ENCODE results near the gene LAMB4. TPM values are rescaled to one million over a fixed set of nuclear protein-coding genes. Genes with fewer than 3 reads are reported as not detected.

The LAMB4 gene
- total RNA-seq, 1 donor from 2014 or later, result not detected

DNA sequence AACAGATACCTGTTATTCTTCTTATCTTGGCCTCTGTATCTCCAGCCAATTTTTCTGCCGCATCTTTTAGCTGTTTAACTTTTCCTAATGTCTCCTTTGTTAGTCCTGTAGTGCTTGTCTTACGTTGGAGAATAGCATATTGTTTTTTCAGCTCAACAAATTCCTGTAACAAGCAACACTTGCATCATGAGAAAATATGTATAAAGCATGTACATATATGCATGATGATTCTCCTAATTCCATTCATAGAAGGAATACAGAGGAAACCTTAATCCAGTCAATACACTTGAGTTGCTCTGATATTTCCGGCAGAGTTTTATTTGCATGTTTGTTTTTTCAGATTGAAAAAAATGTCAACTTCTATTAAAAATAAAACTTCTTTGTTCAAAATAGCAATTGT is 101.1 kb downstream of the LAMB4 start:
- intact Hi-C loops (cut with micrococcal nuclease), result no loop called here
- Mint-ChIP-seq H3K9me3 (no peaks in the 10 kb centered on the region), H3K4me3 (no peak overlapping the region), H3K36me3 (ENCODE audit: low read depth) (no peaks in the 10 kb centered on the region), H3K27ac (no peak overlapping the region), H3K4me1 (no peaks in the 10 kb centered on the region), H3K27me3 (peaks cover 9% of the 10 kb centered on the region)
- DNase-seq, result no peak

DNA sequence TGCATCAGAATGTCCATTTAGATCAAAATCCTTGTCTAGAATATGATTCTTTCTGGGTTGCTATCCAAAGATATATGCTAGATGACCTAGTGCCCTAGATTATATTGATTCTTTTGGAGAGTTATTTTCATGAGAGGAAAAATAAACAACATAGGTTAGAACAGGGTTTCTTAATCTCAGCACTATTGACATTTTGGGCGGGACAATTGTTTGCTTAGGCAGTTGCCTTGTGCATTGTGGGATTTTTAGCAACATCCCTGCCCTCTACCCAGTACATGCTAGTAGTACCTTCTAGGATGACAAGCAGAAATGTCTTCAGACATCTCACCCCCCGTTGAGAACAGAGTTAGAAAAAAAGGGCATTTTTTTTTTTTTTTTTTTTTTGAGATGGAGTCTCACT is 102.0 kb downstream of the LAMB4 start:
- Mint-ChIP-seq H3K9me3 (no peaks in the 10 kb centered on the region), H3K4me3 (no peak overlapping the region), H3K4me1 (no peaks in the 10 kb centered on the region), H3K27me3 (peaks cover 10% of the 10 kb centered on the region), H3K36me3 (ENCODE audit: low read depth) (no peaks in the 10 kb centered on the region), H3K27ac (no peak overlapping the region)
- intact Hi-C loops (cut with micrococcal nuclease), result no loop called here
- DNase-seq, result no peak

DNA sequence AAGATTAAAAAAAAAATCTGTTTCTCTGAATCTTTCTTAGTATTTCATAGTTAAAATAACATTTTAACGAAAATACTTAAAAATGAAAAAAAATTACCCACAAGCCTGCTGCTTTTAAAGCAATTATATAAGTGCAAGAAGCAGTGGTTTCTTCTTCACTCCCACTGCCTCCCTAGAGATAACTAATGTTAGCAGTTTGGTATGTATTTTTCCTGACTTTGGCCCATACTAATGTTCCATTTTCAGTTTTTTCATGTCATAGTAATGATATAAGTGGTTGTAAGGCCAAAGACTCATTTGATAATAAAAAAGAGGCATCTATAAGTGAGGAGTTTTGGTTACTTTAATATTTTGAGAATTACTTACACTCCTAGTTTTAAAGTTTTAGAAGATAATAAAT is 102.9 kb downstream of the LAMB4 start:
- no peaks in the 10 kb centered on the region for H3K36me3 Mint-ChIP-seq (ENCODE audit: low read depth)
- no peak overlapping the region for H3K4me3 Mint-ChIP-seq
- H3K4me1 Mint-ChIP-seq, result no peaks in the 10 kb centered on the region
- intact Hi-C loops (cut with micrococcal nuclease), result no loop called here
- peaks cover 14% of the 10 kb centered on the region for H3K27me3 Mint-ChIP-seq
- no peaks in the 10 kb centered on the region for H3K9me3 Mint-ChIP-seq
- no peak overlapping the region for H3K27ac Mint-ChIP-seq
- DNase-seq, result no peak

DNA sequence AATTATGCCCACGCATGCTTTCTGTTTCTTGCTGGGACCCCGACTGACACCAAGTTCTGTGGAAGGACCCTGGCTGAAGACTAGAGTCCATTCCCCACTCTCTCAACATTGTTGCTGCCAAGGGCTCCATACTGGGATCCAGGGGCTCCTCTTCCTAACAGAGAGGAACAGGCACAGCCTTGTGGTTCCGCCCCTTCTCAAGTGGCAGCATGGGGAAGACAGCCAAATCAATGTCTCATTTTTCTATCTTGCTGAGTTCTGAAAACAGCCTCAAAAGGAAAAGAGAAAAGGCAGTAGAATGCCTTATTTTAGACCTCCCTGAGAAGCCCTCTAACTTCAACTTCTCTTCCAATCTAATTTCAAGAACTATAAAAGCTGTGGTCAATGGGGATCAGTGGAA is 103.5 kb downstream of the LAMB4 start:
- no peak for DNase-seq
- Mint-ChIP-seq H3K36me3 (ENCODE audit: low read depth) (no peaks in the 10 kb centered on the region), H3K4me1 (no peaks in the 10 kb centered on the region), H3K27me3 (peaks cover 15% of the 10 kb centered on the region), H3K27ac (no peak overlapping the region), H3K9me3 (no peaks in the 10 kb centered on the region), H3K4me3 (no peak overlapping the region)
- intact Hi-C loops (cut with micrococcal nuclease), result no loop called here

DNA sequence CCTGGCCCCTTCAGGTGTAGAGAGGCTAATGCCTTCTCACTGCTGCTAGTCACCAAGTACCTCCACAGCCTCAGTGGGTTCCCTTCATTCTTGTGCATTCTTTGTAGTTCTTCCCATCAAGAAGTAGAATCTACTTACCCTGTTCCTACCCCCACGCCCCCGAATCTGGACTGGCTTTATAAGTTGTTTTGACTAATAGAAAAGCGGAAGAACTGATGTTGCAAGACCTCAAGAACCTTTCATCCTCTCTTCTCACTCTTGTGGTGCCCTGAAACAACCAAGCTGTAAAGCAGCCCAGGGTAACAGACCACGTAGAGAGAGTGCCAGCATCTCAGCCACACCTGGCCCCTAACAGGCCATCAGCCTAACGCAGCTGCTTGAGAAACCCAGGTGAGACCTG is 104.0 kb downstream of the LAMB4 start:
- peaks cover 15% of the 10 kb centered on the region for H3K27me3 Mint-ChIP-seq
- no peaks in the 10 kb centered on the region for H3K9me3 Mint-ChIP-seq
- H3K27ac Mint-ChIP-seq, result no peak overlapping the region
- no peak overlapping the region for H3K4me3 Mint-ChIP-seq
- DNase-seq, result no peak
- intact Hi-C loops (cut with micrococcal nuclease), result no loop called here
- no peaks in the 10 kb centered on the region for H3K36me3 Mint-ChIP-seq (ENCODE audit: low read depth)
- H3K4me1 Mint-ChIP-seq, result no peaks in the 10 kb centered on the region

DNA sequence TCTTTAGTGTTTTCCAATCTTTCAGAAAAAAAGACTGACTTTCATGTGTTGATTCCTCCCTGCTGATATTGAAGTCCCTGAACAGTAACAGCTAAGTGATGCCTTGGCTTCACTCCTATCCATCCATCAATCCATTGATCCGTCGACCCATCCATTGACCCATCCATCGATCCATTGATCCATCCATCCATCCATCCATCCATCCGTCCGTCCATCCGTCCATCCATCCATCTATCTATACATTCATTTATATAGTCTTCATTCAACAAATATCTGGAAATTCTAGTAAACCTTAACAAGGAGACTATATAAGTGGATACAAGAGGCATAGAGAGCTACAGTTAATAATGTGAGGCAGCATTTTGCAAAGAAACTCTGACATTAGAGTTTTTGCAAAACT is 105.6 kb downstream of the LAMB4 start:
- H3K4me3 Mint-ChIP-seq, result no peak overlapping the region
- H3K4me1 Mint-ChIP-seq, result no peaks in the 10 kb centered on the region
- intact Hi-C loops (cut with micrococcal nuclease), result no loop called here
- no peaks in the 10 kb centered on the region for H3K36me3 Mint-ChIP-seq (ENCODE audit: low read depth)
- DNase-seq, result no peak
- H3K27me3 Mint-ChIP-seq, result peaks cover 20% of the 10 kb centered on the region
- no peaks in the 10 kb centered on the region for H3K9me3 Mint-ChIP-seq
- no peak overlapping the region for H3K27ac Mint-ChIP-seq

DNA sequence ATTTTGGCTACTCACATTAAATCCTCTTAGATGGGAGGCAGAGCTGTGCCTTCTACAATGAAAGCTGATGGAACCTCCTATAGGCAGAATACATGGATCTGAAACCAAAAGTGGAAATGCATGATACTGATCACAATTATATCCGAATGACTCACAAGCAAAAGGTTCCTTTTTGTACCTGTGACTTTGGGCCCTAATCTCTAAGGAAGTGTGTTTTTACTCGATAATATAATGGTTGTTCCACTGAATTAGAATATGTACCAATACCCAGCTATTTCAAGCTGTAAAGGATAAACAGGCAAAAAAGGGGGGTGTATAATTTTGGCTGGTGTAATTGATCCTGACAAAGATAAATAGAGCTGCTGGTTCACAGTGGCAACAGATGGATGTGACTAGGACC is 109.6 kb downstream of the LAMB4 start:
- intact Hi-C loops (cut with micrococcal nuclease), result no loop called here
- Mint-ChIP-seq H3K9me3 (no peaks in the 10 kb centered on the region), H3K4me1 (no peaks in the 10 kb centered on the region)

DNA sequence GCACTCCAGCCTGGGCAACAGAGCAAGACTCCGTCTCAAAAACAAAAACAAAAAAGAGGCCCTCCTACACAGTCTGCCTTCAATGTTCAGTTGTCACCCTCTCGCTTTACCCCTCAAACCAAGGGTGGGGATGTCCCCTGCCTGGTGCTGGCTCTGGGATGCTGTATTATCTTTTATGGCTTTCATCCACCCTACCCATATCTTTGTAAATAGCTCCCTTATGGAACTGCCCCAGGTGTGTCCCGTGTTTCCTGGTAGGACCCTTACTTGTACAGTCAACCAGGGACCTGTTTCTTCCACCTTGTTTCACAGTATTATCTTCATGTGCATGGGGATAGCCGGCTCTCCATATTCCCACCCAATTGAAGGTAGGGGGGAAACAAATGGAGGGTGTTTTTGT is 111.5 kb downstream of the LAMB4 start:
- H3K4me3 Mint-ChIP-seq, result no peak overlapping the region
- no peak overlapping the region for H3K27ac Mint-ChIP-seq
- H3K36me3 Mint-ChIP-seq (ENCODE audit: low read depth), result no peaks in the 10 kb centered on the region
- DNase-seq, result no peak
- H3K4me1 Mint-ChIP-seq, result no peaks in the 10 kb centered on the region
- H3K9me3 Mint-ChIP-seq, result no peaks in the 10 kb centered on the region
- intact Hi-C loops (cut with micrococcal nuclease), result no loop called here
- peaks cover 18% of the 10 kb centered on the region for H3K27me3 Mint-ChIP-seq

More for the DNA sequence above, 109.6 kb downstream of the LAMB4 start:
- Mint-ChIP-seq H3K4me3 (no peak overlapping the region), H3K27ac (no peak overlapping the region), H3K27me3 (peaks cover 25% of the 10 kb centered on the region), H3K36me3 (ENCODE audit: low read depth) (no peaks in the 10 kb centered on the region)
- DNase-seq, result no peak

DNA sequence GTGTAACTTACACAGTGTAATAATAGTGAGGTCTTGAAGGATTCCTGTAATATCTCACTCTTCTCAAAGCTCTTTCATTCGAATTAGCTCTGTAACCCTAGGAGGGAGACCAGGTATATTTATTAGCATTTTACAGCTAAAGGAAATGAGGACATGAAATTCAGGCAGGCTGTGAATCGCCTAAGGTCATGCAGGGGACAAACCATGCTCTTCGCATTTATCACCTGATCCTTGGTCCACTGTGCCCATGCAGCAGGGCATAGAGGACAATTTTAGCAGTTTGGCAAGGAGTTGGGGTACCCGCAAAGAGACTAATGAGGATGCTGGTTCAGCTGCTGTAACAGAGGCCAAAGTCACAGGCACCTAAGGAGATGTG is 112.4 kb downstream of the LAMB4 start:
- H3K27me3 Mint-ChIP-seq, result peaks cover 19% of the 10 kb centered on the region
- H3K27ac Mint-ChIP-seq, result no peak overlapping the region

DNA sequence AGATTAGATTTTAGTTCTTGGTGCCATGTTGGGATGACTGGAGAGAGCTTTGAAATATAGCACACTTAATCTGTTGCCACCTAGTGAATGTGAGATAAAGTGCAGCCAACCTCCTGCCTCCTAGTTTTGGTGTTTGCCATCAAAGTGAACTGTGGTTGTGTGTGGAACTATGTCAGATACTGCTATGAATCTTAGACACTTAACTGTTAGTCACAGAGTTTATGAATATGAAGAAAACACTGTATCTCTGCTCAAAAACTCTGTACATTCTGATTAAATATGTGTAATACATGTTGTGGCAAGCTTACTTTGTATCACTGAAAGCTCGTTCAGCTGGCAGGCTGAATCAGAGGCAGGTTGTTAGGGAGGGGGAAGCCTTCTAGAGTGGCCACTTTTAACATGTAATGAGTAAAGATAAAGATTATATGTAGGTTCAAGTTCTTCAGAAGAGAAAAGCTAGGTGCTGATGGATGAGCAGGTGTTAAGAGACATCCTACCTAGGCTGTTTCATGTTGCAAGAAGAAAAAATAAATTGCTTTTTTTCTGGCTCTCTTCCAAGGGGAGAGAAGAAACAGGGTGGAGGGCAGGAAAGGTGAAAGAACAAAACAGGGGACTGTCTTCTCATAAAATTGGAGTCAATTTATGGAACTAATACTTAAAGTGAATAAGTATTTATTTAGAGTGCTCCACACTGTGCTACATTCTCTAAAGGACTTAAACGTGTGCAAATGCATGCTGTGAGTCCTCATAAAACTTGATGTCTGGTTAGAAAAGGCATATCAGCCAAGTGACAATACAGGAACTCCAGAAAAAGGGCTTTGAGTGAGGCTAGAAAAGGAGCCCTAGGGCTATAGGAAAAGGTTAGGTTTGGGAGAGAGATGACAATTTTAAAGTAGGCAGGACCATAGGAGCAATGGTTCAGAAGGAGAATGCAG is 113.1 kb downstream of the LAMB4 start:
- intact Hi-C loops (cut with micrococcal nuclease), result no loop called here
- H3K4me1 Mint-ChIP-seq, result no peaks in the 10 kb centered on the region
- H3K27ac Mint-ChIP-seq, result no peak overlapping the region
- no peaks in the 10 kb centered on the region for H3K9me3 Mint-ChIP-seq
- no peak for DNase-seq
- H3K36me3 Mint-ChIP-seq (ENCODE audit: low read depth), result no peaks in the 10 kb centered on the region
- peaks cover 19% of the 10 kb centered on the region for H3K27me3 Mint-ChIP-seq
- H3K4me3 Mint-ChIP-seq, result no peak overlapping the region

More for the DNA sequence above, 112.4 kb downstream of the LAMB4 start:
- intact Hi-C loops (cut with micrococcal nuclease), result no loop called here
- Mint-ChIP-seq H3K4me3 (no peak overlapping the region), H3K36me3 (ENCODE audit: low read depth) (no peaks in the 10 kb centered on the region), H3K4me1 (no peaks in the 10 kb centered on the region), H3K9me3 (no peaks in the 10 kb centered on the region)
- DNase-seq, result no peak

DNA sequence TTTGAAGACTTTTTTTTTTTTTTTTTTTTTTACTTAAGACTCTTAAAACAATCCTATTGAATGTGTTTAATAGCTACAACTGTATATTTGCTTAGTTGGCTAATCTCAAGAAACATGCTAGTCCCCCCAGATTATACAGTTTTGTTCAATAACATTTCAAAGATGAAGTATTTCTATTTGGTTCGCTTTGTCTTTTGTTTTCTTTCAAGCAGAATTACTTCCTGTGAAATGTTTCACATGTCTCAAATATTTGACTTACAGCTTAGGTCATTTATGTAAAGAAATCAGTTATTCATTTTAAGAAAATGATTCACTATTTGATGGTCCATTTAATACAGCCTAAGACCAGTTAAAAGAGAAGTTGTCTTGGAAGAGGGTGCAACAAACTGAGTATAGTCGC is 114.4 kb downstream of the LAMB4 start:
- no peak for DNase-seq
- intact Hi-C loops (cut with micrococcal nuclease), result no loop called here
- H3K27me3 Mint-ChIP-seq, result peaks cover 19% of the 10 kb centered on the region

DNA sequence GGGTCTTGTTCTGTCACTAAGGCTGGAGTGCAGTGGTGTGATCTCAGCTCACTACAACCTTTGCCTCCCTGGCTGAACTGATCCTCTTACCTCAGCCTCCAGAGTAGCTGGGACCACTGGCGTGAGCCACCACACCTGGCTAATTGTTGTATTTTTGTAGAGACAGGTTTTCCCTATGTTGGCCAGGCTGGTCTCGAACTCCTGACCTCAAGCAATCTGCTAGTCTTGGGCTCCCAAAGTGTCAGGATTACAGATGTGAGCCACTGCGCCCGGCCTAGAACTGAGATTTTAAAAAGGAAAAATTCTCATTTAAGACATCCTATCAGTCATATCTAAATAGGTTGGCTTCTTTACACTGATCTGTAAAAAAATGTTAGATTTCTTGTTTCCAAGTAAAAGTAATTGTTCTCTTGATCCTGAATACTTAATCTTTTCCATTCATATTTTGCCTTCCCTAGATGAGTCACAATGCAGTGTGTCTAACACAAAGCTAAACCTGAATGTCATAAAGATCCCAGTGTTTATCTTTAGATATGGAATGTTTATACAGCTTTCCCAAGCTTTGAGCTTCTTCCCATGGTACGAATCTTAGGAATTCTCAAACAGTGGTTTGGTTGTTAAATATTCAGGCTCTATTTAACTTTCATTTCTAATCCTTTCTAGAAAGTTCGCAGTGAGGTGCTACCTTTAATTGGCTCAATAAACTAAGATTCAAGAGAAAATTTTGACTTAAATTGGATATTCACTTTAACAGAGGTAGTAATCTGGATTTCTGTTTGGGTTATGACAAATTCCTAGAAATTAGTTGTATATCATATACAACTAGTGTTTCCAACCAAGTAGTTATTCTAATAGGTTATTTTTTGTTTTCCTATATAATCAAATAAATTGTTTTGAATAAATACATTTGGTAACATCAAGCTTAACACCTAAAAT is 115.1 kb downstream of the LAMB4 start:
- no peak for DNase-seq
- intact Hi-C loops (cut with micrococcal nuclease), result no loop called here
- Mint-ChIP-seq H3K27me3 (peaks cover 20% of the 10 kb centered on the region), H3K27ac (no peak overlapping the region), H3K9me3 (no peaks in the 10 kb centered on the region), H3K36me3 (ENCODE audit: low read depth) (no peaks in the 10 kb centered on the region), H3K4me3 (no peak overlapping the region), H3K4me1 (no peaks in the 10 kb centered on the region)

More for the DNA sequence above, 114.4 kb downstream of the LAMB4 start:
- no peak overlapping the region for H3K4me3 Mint-ChIP-seq
- no peaks in the 10 kb centered on the region for H3K36me3 Mint-ChIP-seq (ENCODE audit: low read depth)
- no peaks in the 10 kb centered on the region for H3K4me1 Mint-ChIP-seq
- H3K27ac Mint-ChIP-seq, result no peak overlapping the region
- H3K9me3 Mint-ChIP-seq, result no peaks in the 10 kb centered on the region

DNA sequence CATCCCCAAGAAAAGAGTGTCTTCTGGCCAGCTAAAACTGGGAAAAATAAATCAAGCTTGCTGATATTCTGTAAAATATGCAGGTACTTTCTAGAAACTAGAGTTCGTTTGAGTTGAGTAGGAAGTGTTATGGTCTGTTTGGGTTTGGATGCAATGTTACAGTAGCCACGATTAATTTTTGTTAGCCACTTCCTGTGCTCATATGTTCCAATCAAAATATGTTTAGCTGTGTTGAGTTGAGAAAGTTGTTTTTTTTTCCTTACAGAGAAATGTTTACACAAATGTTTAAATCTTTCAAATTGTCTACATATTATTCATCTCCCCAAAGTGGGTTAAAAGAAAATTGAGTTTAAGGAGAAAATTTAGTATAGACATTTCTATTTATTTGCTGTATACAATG is 115.9 kb downstream of the LAMB4 start:
- no peaks in the 10 kb centered on the region for H3K4me1 Mint-ChIP-seq

More for the DNA sequence above, 115.9 kb downstream of the LAMB4 start:
- no peak for DNase-seq
- H3K27ac Mint-ChIP-seq, result no peak overlapping the region
- peaks cover 17% of the 10 kb centered on the region for H3K27me3 Mint-ChIP-seq
- no peaks in the 10 kb centered on the region for H3K9me3 Mint-ChIP-seq
- intact Hi-C loops (cut with micrococcal nuclease), result no loop called here
- H3K4me3 Mint-ChIP-seq, result no peak overlapping the region
- no peaks in the 10 kb centered on the region for H3K36me3 Mint-ChIP-seq (ENCODE audit: low read depth)

All from activated CD4-positive, alpha-beta T cell treated with anti-CD3 and anti-CD28 coated beads, Interleukin-2, amount 10 ng/mL, durations not matched to agents 24 days and 14 days (primary cell).